Activated T-cell treated with anti-CD3 and anti-CD28 coated beads, Interleukin-2, amount 50 U/mL, for 72 hours (primary cell): ENCODE measurements around the gene UBL4B. TPM values are rescaled to one million over a fixed set of nuclear protein-coding genes. Genes with fewer than 3 reads are reported as not detected.
A peak's percentile ranks its signal among the peaks of the same experiment; 100 is the strongest.

ENCODE experiments used
- ATAC-seq, 2 donors: fragments of 150-1000 bp; cut with Tn5 transposase; replicated peaks in 1 of 2; 2 replicates each; pipeline ENCODE4 v1.10.0; 2021; ENCODE audit warnings: moderate library complexity in 2 of 2, mild to moderate bottlenecking in 1 of 2
- DNase-seq, 2 donors: peaks; one replicate each; pipeline ENCODE4 v3.0.0; 2021 to 2022; ENCODE audit warnings: mixed read lengths in 1 of 2
- H3K27ac Mint-ChIP-seq: one replicate; pipeline ENCODE4 v1.8.0; 2022; ENCODE audit warnings: mild to moderate bottlenecking, moderate library complexity, mixed read lengths
- H3K27me3 Mint-ChIP-seq: one replicate; pipeline ENCODE4 v1.8.0; 2022; ENCODE audit warnings: low read depth, mixed read lengths
- H3K36me3 Mint-ChIP-seq, 2 donors: one replicate each; pipeline ENCODE4 v1.8.0; 2022; ENCODE audit warnings: mixed read lengths in 2 of 2, mild to moderate bottlenecking in 1 of 2; ENCODE audit not compliant: insufficient read depth in 2 of 2
- H3K4me1 Mint-ChIP-seq: one replicate; pipeline ENCODE4 v1.8.0; 2022; ENCODE audit warnings: low read depth, mixed read lengths
- H3K4me3 Mint-ChIP-seq, 2 donors: one replicate each; pipeline ENCODE4 v1.8.0; 2022; ENCODE audit warnings: mild to moderate bottlenecking in 2 of 2, mixed read lengths in 2 of 2, moderate library complexity in 2 of 2
- H3K9me3 Mint-ChIP-seq, 2 donors: one replicate each; pipeline ENCODE4 v1.8.0; 2022; ENCODE audit warnings: mixed read lengths in 2 of 2
- total RNA-seq, 2 donors: library from RNA; stranded (reverse); gene quantifications; one replicate each; pipeline ENCODE4 v1.2.3, GENCODE V29; 2022

Gene UBL4B
- total RNA-seq, 2 donors from 2014 or later: not detected

- Mint-ChIP-seq H3K36me3 (peaks cover 0 to 1% of the 10 kb centered on the region in 2 donors), H3K9me3 (no peaks in the 10 kb centered on the region), H3K4me3 (no peak overlapping the region), H3K27me3 (peaks cover 47% of the 10 kb centered on the region), H3K4me1 (peaks cover 4% of the 10 kb centered on the region), H3K27ac (no peak overlapping the region)
- DNase-seq (no peak), ATAC-seq (no peak)
These were observed 22.5 kb upstream of the UBL4B start for GRCh38 chr1:110089561-110090275.

GRCh38 chr1:110091381-110091780, 20.9 kb upstream of the UBL4B start:
- no peaks in the 10 kb centered on the region for H3K9me3 Mint-ChIP-seq
- H3K36me3 Mint-ChIP-seq: no peaks in the 10 kb centered on the region
- no peak overlapping the region for H3K27ac Mint-ChIP-seq
- H3K4me3 Mint-ChIP-seq: no peak overlapping the region
- peaks cover 4% of the 10 kb centered on the region for H3K4me1 Mint-ChIP-seq
- ATAC-seq (no peak), DNase-seq (no peak)
- peaks cover 30% of the 10 kb centered on the region for H3K27me3 Mint-ChIP-seq

- H3K27me3 Mint-ChIP-seq: peaks cover 26% of the 10 kb centered on the region
- no peaks in the 10 kb centered on the region for H3K9me3 Mint-ChIP-seq
- H3K4me1 Mint-ChIP-seq: peaks cover 4% of the 10 kb centered on the region
- ATAC-seq: no peak
- no peak overlapping the region for H3K27ac Mint-ChIP-seq
- no peak for DNase-seq
- H3K36me3 Mint-ChIP-seq: no peaks in the 10 kb centered on the region
- H3K4me3 Mint-ChIP-seq: no peak overlapping the region
These were observed 20.5 kb upstream of the UBL4B start for GRCh38 chr1:110091791-110092190.

- H3K4me1 Mint-ChIP-seq: peaks cover under 1% of the 10 kb centered on the region
- ATAC-seq (no peak), DNase-seq (no peak)
- no peaks in the 10 kb centered on the region for H3K36me3 Mint-ChIP-seq
- no peak overlapping the region for H3K27ac Mint-ChIP-seq
- no peak overlapping the region for H3K4me3 Mint-ChIP-seq
- peaks cover 16% of the 10 kb centered on the region for H3K27me3 Mint-ChIP-seq
- no peaks in the 10 kb centered on the region for H3K9me3 Mint-ChIP-seq
These were observed 19.3 kb upstream of the UBL4B start for GRCh38 chr1:110092991-110093390.

GRCh38 chr1:110094931-110095654, 17.1 kb upstream of the UBL4B start:
- H3K4me1 Mint-ChIP-seq: no peaks in the 10 kb centered on the region
- no peak for DNase-seq
- no peaks in the 10 kb centered on the region for H3K9me3 Mint-ChIP-seq
- no peak for ATAC-seq
- no peak overlapping the region for H3K4me3 Mint-ChIP-seq
- H3K27ac Mint-ChIP-seq: no peak overlapping the region
- H3K27me3 Mint-ChIP-seq: peaks cover 14% of the 10 kb centered on the region
- no peaks in the 10 kb centered on the region for H3K36me3 Mint-ChIP-seq

- ATAC-seq: no peak
- Mint-ChIP-seq H3K27me3 (peaks cover 6% of the 10 kb centered on the region), H3K4me3 (no peak overlapping the region), H3K9me3 (no peaks in the 10 kb centered on the region), H3K27ac (no peak overlapping the region), H3K4me1 (no peaks in the 10 kb centered on the region), H3K36me3 (no peaks in the 10 kb centered on the region)
- no peak for DNase-seq
These were observed 14.6 kb upstream of the UBL4B start for GRCh38 chr1:110097507-110098221.

GRCh38 chr1:110098222-110099026, 13.8 kb upstream of the UBL4B start:
- no peaks in the 10 kb centered on the region for H3K27me3 Mint-ChIP-seq
- no peak overlapping the region for H3K4me3 Mint-ChIP-seq
- DNase-seq (no peak), ATAC-seq (no peak)
- H3K4me1 Mint-ChIP-seq: no peaks in the 10 kb centered on the region
- no peaks in the 10 kb centered on the region for H3K9me3 Mint-ChIP-seq
- H3K27ac Mint-ChIP-seq: no peak overlapping the region
- H3K36me3 Mint-ChIP-seq: no peaks in the 10 kb centered on the region

GRCh38 chr1:110100335-110100734, 11.9 kb upstream of the UBL4B start:
- no peaks in the 10 kb centered on the region for H3K9me3 Mint-ChIP-seq
- DNase-seq (no peak), ATAC-seq (no peak)
- no peak overlapping the region for H3K27ac Mint-ChIP-seq
- H3K4me1 Mint-ChIP-seq: no peaks in the 10 kb centered on the region
- no peak overlapping the region for H3K4me3 Mint-ChIP-seq
- H3K27me3 Mint-ChIP-seq: no peaks in the 10 kb centered on the region
- no peaks in the 10 kb centered on the region for H3K36me3 Mint-ChIP-seq

- Mint-ChIP-seq H3K27ac (peak overlapping the region; percentile 10), H3K4me1 (no peaks in the 10 kb centered on the region)
These were observed 10.2 kb upstream of the UBL4B start for GRCh38 chr1:110102081-110102480.

GRCh38 chr1:110106013-110106941, 6.0 kb upstream of the UBL4B start:
- ATAC-seq (peak; percentile 86 to 88), DNase-seq (peak; percentile 62 to 65)
- no peaks in the 10 kb centered on the region for H3K9me3 Mint-ChIP-seq
- no peak overlapping the region for H3K27ac Mint-ChIP-seq
- no peaks in the 10 kb centered on the region for H3K36me3 Mint-ChIP-seq
- H3K27me3 Mint-ChIP-seq: peaks cover 11% of the 10 kb centered on the region
- no peak overlapping the region for H3K4me3 Mint-ChIP-seq
- H3K4me1 Mint-ChIP-seq: no peaks in the 10 kb centered on the region

More at GRCh38 chr1:110102081-110102480, 10.2 kb upstream of the UBL4B start:
- H3K4me3 Mint-ChIP-seq: no peak overlapping the region
- ATAC-seq (no peak), DNase-seq (no peak)
- no peaks in the 10 kb centered on the region for H3K9me3 Mint-ChIP-seq
- no peaks in the 10 kb centered on the region for H3K36me3 Mint-ChIP-seq
- no peaks in the 10 kb centered on the region for H3K27me3 Mint-ChIP-seq

- Mint-ChIP-seq H3K27ac (no peak overlapping the region), H3K36me3 (no peaks in the 10 kb centered on the region), H3K27me3 (peaks cover 22% of the 10 kb centered on the region), H3K4me1 (no peaks in the 10 kb centered on the region), H3K4me3 (no peak overlapping the region), H3K9me3 (no peaks in the 10 kb centered on the region)
- no peak for ATAC-seq
- DNase-seq: no peak
These were observed 4.3 kb upstream of the UBL4B start for GRCh38 chr1:110107867-110108469.

GRCh38 chr1:110111081-110111480, 1.2 kb upstream of the UBL4B start:
- H3K36me3 Mint-ChIP-seq: no peaks in the 10 kb centered on the region
- no peaks in the 10 kb centered on the region for H3K9me3 Mint-ChIP-seq
- H3K4me3 Mint-ChIP-seq: no peak overlapping the region
- no peak for DNase-seq
- no peak for ATAC-seq
- H3K4me1 Mint-ChIP-seq: no peaks in the 10 kb centered on the region
- H3K27me3 Mint-ChIP-seq: peaks cover 38% of the 10 kb centered on the region
- H3K27ac Mint-ChIP-seq: no peak overlapping the region
